Activated naive CD4-positive, alpha-beta T cell treated with anti-CD3 and anti-CD28 coated beads, Interleukin-2, amount 50 U/mL, for 16 hours (primary cell): Measurements from ENCODE around the gene ISG20.

Source experiments
- DNase-seq: peaks from one replicate; pipeline ENCODE4 v3.0.0-alpha.2; 2020

ISG20 gene

GRCh38 chr15:88695101-88695500, 56.3 kb downstream of the ISG20 start:
- no peak for DNase-seq

GRCh38 chr15:88695691-88696251, 57.0 kb downstream of the ISG20 start:
- no peak for DNase-seq

- no peak for DNase-seq
Observed at GRCh38 chr15:88696254-88696653, 57.4 kb downstream of the ISG20 start.

GRCh38 chr15:88697276-88697675, 58.5 kb downstream of the ISG20 start:
- no peak for DNase-seq

- DNase-seq = no peak
Observed at GRCh38 chr15:88699861-88700260, 61.0 kb downstream of the ISG20 start.

- no peak for DNase-seq
Observed at GRCh38 chr15:88700716-88701115, 61.9 kb downstream of the ISG20 start.

GRCh38 chr15:88701561-88702095, 62.8 kb downstream of the ISG20 start:
- no peak for DNase-seq

GRCh38 chr15:88702983-88703382, 64.2 kb downstream of the ISG20 start:
- DNase-seq = no peak

GRCh38 chr15:88703533-88703932, 64.7 kb downstream of the ISG20 start:
- no peak for DNase-seq

- no peak for DNase-seq
Observed at GRCh38 chr15:88704791-88705768, 66.3 kb downstream of the ISG20 start.

GRCh38 chr15:88705769-88706165, 67.0 kb downstream of the ISG20 start:
- no peak for DNase-seq
